ENCODE data around the gene PCSK1N. TPM values are rescaled to one million over a fixed set of nuclear protein-coding genes. Genes with fewer than 3 reads are reported as not detected.

PCSK1N gene
- total and polyA plus RNA-seq, 2 donors (not counting 3 experiments of a cell fraction or from before 2014, with no cell fraction given) = 0.44 TPM; not detected in 1

- H3K27ac ChIP-seq (ENCODE audit: insufficient read depth, low read depth, low read length) = no peak overlapping the region
- no TSS peak for BruUV-seq (replicated peaks)
- H3K27me3 ChIP-seq (ENCODE audit: control insufficient read depth in 2 of 2, insufficient read depth in 2 of 2, low read length in 2 of 2) = peaks cover 20 to 38% of the 10 kb centered on the region in 2 experiments
- CTCF ChIA-PET = no interaction called here
- H3K4me3 ChIP-seq (replicated peaks in 1 of 3; ENCODE audit: insufficient read depth in 1 of 3, low read depth in 1 of 3, low read length in 3 of 3) = no peak overlapping the region
- H2AFZ ChIP-seq (ENCODE audit: low read depth, low read length) = no peak overlapping the region
- H3K79me2 ChIP-seq (ENCODE audit: control insufficient read depth, insufficient read depth, low read length) = no peaks in the 10 kb centered on the region
- H3K36me3 ChIP-seq (ENCODE audit: control insufficient read depth in 2 of 2, extremely low read depth in 1 of 2, insufficient read depth in 2 of 2, low read length in 2 of 2) = peaks cover 0 to 2% of the 10 kb centered on the region in 2 experiments
- no peak for DNase-seq (ENCODE audit: low read depth, low spot score)
- no peaks in the 10 kb centered on the region for H3K4me1 ChIP-seq (ENCODE audit: control insufficient read depth, extremely low read depth, insufficient read depth, low read length)
- no peak for FAIRE-seq
- no peaks in the 10 kb centered on the region for H4K20me1 ChIP-seq (replicated peaks; ENCODE audit: control insufficient read depth, extremely low read depth, insufficient read depth, low read length)
- POLR2A ChIA-PET = no interaction called here
- H3K4me2 ChIP-seq (ENCODE audit: insufficient read depth, low read length) = no peak overlapping the region
- no peak overlapping the region for H3K9ac ChIP-seq (replicated peaks; ENCODE audit: extremely low read depth, insufficient read depth, low read length)
- TF ChIP-seq JUN (IDR thresholded peaks at IDR 0.05; ENCODE audit: borderline replicate concordance, insufficient read depth, insufficient read length, low read depth) (no peak), CTCF (IDR thresholded peaks at IDR 0.05; ENCODE audit: extremely low read depth in 1 of 2, insufficient read depth in 1 of 2, low read depth in 1 of 2, low read length in 2 of 2) (no peak), POLR2A (IDR thresholded peaks at IDR 0.05; ENCODE audit: low read depth, low read length) (no peak), EZH2 (IDR thresholded peaks at IDR 0.05; ENCODE audit: borderline replicate concordance, low read depth, low read length, severe bottlenecking) (no peak), POLR2AphosphoS5 (IDR thresholded peaks at IDR 0.05; ENCODE audit: insufficient read depth, low read depth, low read length) (no peak), FOS (IDR thresholded peaks at IDR 0.05; ENCODE audit: borderline replicate concordance, insufficient read depth, low read length) (no peak), GATA2 (IDR thresholded peaks at IDR 0.05; ENCODE audit: insufficient read depth, insufficient read length, low read depth, low read length) (no peak), MYC (IDR thresholded peaks at IDR 0.05; ENCODE audit: low read depth, low read length) (no peak)
- TF ChIP-seq, protein P1, sequence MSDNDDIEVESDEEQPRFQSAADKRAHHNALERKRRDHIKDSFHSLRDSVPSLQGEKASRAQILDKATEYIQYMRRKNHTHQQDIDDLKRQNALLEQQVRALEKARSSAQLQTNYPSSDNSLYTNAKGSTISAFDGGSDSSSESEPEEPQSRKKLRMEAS (IDR thresholded peaks at IDR 0.05; ENCODE audit: insufficient read depth, insufficient read length) = no peak
- dilution Hi-C loops (cut with MboI; ENCODE audit: extremely low pct_ligation_motif_present, low sequenced_read_pairs) = no loop called here
- intact Hi-C loops (cut with micrococcal nuclease) = no loop called here
- H3K9me3 ChIP-seq (replicated peaks; ENCODE audit: control insufficient read depth, insufficient read depth, low read length) = no peaks in the 10 kb centered on the region
- no peaks in the 10 kb centered on the region for H3K9me1 ChIP-seq (replicated peaks; ENCODE audit: control insufficient read depth, extremely low read depth, insufficient read depth, low read length)
Measured at GRCh38 chrX:48827654-48827968, 7.8 kb downstream of the PCSK1N start.

All from endothelial cell of umbilical vein (primary cell).